M059J (cell line): ENCODE measurements around the gene PHTF1. TPM values are rescaled to one million over a fixed set of nuclear protein-coding genes. Genes with fewer than 3 reads are reported as not detected.
A peak's percentile ranks its signal among the peaks of the same experiment; 100 is the strongest.

Source experiments
- DNase-seq: peaks from one replicate; pipeline ENCODE4 v3.0.0-alpha.2; 2012; ENCODE audit warnings: low read depth
- total RNA-seq: library from RNA; depleted of rRNA; stranded (reverse); fragments of >200 nt; shearing (Covaris generic); gene quantifications from 2 replicates; pipeline ENCODE4 v1.2.3, GENCODE V29; 2014; rRNA removed

PHTF1 gene
- 72.3 and 77.3 TPM in 2 replicates for total RNA-seq

DNA sequence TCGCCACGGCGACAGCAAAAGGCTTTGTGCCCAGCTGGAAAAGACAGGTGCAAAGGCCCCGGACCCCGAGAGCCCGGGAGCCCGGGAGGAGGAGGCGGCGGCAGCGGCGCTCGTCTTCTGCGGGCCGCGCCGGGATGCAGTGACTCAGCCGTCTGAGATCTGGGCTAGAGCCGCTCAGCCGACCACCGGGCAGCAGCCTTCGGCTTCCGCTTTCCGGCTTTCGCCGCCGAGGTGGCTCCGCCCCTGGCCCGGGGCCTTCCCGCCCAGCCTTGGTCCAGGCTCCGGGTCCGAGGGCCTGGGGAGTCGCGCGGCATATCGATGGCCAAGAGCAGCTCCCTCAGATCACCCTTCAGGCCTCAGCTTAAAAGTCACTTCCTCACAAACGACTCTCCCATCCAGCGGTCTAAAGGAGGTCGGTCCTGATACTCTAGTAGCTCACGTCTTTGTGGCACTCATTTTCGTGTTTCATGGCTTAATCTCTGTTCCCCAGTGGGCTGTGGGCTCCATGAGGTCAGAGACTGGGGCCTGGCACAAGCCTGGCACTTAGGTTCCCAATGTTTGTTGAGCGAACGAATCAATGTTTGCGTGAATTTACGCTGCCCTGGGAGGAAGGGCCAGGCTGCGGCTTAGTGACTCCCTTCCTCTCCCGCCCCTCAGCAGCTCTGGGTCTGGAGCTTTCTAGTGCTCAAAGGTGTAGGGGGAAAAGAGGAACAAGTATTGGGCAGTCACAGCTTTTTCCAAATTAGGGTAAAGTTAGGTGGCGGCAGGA is at the start of gene PHTF1:
Gene PHTF1, minus strand, starts transcription at position 154 of the 769 bp plus-strand sequence. CDS start 783 bp downstream, outside the sequence.
- peak; percentile 86 for DNase-seq

GRCh38 chr1:113808450-113809195 is 49.3 kb upstream of the PHTF1 start:
- no peak for DNase-seq

DNA sequence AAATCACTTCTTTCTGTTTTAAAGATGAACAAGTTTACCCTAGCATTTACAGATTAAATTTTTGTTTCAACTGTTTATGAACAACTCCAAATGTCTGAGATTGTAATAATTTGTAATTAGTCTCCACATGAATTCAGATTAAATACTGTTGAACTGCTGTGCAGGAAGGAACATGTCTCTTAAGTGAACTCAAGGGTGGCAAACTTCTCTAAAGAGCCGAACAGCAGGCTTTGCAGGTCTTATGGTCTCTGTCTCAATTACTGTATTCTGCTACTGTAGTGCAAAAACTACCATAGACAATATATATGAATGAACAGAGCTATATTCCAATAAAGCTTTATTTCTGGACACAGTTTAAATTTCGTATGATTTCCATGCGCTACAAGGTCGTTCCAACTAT is 46.4 kb upstream of the PHTF1 start:
- no peak for DNase-seq

GRCh38 chr1:113805256-113805531 is 45.9 kb upstream of the PHTF1 start:
- DNase-seq: no peak

- peak; percentile 75 for DNase-seq
These were observed 45.4 kb upstream of the PHTF1 start for GRCh38 chr1:113804421-113805255.

GRCh38 chr1:113802367-113803007 is 43.2 kb upstream of the PHTF1 start:
- DNase-seq: no peak

DNA sequence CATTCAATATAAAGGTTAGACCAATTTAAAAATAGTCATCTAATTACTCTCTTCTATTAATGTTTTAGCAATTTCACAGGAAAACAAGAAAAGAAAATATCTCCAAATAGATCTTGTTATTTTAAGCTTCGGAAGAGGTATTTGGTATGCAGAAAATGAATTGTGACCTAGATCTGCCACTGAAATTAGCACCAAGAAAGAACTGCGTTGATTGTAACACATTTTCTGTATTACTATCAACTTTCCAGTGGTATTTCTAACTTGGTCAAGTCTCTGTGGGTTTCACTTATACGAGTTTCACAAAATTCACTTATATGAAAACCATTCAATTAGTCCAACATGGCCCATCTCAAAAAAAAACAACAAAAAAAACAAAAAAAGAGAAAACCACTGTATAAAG is 41.2 kb upstream of the PHTF1 start:
- no peak for DNase-seq

DNA sequence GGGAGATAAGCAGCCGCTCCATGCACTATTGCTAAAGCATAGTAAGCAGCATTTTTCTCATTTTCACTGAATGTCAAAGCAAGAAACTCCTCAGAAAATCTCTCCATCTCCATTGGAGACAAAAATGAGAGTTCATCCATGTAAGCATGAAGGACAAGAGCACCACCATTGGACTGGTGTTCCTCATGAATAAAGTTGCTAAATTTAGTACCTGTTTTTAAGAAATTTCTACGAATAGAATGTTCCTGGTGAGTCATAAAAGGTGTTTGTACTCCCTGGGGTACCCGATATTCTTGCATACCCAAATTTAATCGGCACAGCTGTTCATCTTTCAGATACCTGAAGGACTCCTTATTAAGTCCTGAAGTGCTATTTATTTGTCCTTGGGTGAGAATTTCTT is 38.2 kb upstream of the PHTF1 start:
- no peak for DNase-seq

DNA sequence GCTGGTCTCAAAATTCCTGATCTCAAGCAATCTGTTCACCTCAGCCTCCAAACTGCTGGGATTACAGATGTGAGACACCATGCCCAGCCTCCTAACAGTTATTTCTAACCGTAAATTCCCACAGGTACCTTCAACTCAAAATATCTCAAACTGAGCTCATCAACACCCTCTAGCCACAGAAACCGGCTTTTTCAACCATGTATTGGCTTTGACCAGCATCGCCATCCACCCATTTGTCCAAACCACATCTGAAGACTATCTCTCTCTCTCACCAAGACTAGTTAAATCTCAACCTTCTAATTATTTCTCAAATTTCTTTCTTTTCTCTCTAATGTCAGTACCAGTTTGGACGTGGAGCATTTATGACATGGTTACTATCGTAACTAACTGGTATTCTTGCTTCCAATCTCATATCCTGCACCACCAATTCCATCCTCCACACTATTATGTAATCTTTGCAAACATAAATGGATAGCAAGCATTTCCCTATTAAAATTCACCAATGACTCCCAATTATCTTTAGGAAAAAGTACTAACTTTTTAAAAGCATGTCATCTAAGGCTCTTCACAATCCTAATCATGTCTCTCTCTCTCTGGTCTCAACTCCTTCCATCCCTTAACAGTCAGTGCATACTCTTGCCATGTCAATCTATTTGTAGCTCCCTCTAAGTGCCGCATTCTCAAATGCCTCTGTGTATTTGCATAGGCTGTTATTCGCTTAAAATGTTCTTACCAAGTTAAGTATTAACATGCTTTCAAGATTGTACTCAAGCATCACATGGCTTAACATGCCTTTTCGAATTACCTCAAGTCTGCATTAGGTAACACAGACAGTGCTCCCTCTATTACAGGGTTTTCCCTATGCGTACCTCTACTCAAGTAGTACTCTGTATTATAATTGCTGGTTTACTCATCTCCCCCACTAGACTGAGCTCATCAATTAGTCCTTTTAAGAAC is 34.9 kb upstream of the PHTF1 start:
- no peak for DNase-seq

- peak; percentile 71 for DNase-seq
These were observed 33.7 kb upstream of the PHTF1 start for GRCh38 chr1:113792986-113793385.

DNA sequence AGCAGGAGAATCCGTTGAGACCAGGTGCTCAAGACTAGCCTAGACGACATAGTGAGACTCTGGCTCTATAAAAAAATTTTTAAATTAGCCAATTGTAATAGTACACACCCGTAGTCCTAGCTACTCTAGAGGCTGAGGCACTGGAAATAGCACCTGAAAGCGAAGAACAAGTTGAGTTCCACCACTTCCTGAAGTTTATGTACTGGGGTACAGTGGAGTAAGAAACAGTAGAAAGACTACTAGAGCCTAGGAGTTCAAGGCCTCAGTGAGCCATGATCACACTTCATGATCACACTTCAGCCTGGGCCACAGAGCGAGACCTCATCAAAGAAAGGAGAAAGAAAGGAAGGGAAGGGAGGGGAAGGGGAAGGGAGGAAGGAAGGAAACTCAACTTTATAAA is 33.2 kb upstream of the PHTF1 start:
- DNase-seq: no peak

- DNase-seq: no peak
These were observed 29.5 kb upstream of the PHTF1 start for GRCh38 chr1:113788802-113789201.

DNA sequence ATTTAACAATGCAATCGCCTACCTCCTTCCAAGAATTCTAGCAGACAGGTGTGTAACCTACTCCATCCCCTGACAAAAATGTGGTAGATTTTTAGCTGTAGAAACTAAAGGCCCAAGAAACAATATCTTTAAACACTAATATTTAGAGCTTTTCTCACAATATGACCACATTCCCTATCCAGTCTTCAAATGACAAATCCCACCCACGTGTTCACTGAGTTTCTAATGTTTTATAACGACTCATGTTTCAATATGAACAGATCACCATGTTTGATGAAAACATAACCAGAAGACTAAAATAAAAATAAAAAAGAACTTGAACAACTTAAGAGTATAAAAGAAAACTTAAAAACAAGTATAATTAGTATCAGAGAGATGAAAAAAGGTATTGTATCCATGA is 28.4 kb upstream of the PHTF1 start:
- no peak for DNase-seq

GRCh38 chr1:113786069-113786468 is 26.8 kb upstream of the PHTF1 start:
- peak; percentile 39 for DNase-seq

- peak; percentile 34 for DNase-seq
These were observed 25.0 kb upstream of the PHTF1 start for GRCh38 chr1:113784104-113784779.

DNA sequence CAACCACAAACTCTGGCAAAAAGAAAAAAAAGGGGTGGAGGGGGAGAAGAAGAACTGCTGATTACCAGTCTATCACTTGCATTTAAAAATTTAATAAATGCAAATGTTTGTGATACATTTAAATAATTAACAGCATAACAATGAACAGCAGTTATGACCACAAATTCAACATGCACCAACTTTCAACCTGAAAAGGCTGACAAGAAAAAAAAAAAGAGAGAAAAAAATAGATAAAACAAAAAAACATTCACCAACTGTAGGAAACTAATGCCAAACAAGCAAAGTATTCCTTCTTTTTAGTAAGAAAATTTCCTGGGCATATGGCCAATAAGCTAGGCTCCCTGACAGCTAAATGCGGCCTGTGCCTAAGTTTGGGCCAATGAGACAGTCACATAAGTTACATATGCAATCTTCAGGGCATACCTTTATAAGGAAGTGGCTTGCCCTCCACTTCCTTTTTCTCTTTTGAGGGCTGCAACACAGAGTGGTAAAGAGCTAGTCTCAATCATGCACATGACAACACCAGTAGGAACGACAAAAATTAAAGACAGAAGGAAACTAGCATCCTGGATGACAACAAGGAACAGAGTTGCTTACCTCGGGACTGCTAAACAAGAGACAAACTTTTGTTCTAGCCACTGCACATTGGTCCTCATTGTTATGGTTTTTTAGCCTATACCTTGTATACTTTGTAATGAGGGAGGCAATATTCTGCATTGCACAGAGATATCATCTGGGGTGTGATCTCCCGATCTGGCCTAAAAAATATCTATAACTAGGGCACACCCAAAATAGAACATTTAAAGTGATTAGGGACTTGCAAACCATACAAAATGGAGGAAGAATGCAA is 24.2 kb upstream of the PHTF1 start:
- DNase-seq: peak; percentile 42

DNA sequence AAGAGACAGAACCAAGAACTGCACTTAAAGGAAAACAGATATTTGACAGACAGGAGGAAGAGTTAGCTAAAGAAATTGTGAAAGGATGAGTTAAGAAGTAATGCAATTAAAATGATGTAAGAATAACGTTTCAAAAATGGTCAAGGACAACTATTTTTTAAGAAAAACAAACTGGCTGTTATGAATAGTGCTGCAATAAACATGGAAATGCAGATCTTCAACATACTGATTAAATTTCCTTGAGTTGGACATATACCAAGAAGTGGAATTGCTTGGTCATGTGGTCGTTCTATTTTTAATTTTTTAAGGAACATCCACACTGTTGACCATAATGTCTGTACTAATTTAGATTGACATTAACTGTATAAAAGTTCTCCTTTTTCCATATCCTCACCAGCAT is 23.1 kb upstream of the PHTF1 start:
- no peak for DNase-seq

GRCh38 chr1:113780374-113781146 is 21.3 kb upstream of the PHTF1 start:
- peak; percentile 47 for DNase-seq
